Raji (cell line): ENCODE data around the gene GNAO1.

Source experiments
- POLR2A ChIP-seq: IDR thresholded peaks from 2 replicates; pipeline ENCODE4 v1.6.1; 2011; ENCODE audit warnings: low read depth, low read length, control low read depth; ENCODE audit not compliant: insufficient read depth

The GNAO1 gene

GRCh38 chr16:56211435-56211981, 20.2 kb downstream of the GNAO1 start:
- TF ChIP-seq POLR2A = no peak

- no peak for TF ChIP-seq POLR2A
Measured at GRCh38 chr16:56212144-56212543, 20.9 kb downstream of the GNAO1 start.

- TF ChIP-seq POLR2A = no peak
Measured at GRCh38 chr16:56221995-56222394, 30.7 kb downstream of the GNAO1 start.

- TF ChIP-seq POLR2A = no peak
Measured at GRCh38 chr16:56222474-56222997, 31.2 kb downstream of the GNAO1 start.

DNA sequence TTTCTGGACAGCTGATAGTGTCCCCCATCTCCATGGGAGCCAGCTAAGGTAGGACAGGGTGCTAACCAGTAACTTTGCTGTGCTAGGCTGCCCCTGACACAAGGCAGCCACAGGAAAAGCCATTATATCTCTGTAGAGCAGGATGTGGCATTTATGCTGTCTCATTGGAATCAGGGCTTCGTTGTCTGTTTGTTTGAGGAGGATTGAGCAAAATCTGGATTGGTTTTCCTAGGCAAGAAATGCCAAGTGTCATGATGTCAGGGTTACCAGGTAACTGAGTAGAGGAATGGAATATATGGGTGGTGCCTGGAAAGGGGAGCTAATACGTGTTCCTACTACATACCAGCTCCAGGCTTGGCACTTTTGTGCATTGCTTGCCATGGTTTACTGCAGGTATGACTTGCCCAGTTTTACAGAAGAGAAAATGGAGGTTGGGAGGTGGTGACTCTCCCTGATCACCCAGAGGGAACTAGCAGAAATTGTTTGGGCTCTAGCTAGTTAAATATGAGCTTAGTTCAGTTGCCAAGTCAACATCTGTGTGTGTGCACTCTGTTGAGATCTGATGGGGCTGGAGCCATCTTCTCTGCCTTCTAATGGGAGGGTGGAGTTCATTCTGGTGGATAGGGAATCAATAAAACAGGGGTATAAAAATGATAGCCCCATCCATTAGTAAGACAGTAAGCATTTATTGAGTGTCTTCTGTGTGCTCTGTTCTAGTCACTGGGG, 33.9 kb downstream of the GNAO1 start:
- no peak for TF ChIP-seq POLR2A

DNA sequence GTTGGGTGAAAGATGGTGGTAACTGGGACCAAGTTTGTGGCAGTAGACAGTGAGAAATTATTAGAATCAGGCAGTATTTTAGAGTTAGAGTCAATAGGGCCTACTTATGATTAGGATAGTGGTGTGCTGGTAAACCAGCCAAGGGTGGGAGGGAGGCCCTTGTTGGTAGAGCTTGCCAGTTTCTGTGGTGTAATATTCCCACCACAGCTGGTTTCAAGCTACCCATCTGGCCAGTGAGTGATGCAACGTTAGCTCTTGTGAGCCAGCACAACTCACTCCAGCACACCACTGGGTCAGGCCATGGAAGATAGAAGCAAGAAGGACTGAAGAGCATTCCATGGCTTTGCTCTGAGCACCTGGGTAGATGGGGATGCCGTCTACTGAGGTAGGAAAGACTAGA, 34.9 kb downstream of the GNAO1 start:
- TF ChIP-seq POLR2A = no peak

DNA sequence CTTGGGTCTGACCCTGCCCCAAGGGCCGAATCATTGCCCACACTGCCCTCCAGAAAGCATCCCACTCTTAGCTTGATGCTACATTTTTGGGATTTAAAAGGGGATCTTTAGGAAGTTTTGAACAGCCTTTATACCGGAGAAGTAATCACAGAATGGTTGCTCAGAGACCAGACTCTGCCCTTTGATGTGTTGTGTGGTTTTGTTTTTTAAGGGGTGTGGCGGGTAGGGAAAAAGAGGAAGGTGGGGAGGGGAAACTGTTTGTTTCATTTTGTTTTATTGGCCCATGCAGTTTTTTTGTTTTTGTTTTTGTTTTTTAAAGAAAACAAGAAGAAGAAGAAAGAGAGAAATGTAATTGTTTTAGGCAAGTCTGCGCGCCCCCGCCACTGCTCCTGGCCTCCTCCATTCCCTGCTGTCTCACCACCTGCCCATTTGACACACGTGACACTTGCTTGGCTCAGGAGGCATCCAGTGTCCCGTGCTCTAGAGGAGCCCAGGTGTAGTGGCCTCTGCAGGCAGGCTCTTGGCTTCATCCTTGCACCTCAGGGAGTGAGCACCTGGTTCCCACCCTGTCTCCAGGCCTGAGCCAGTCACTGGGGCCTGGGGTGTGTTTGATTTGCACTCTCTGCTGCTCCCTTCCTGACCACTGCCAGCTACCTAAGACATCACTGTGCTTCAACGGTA, 35.7 kb downstream of the GNAO1 start:
- TF ChIP-seq POLR2A = no peak

- TF ChIP-seq POLR2A = no peak
Measured at GRCh38 chr16:56227936-56228335, 36.6 kb downstream of the GNAO1 start.

GRCh38 chr16:56228476-56228875, 37.2 kb downstream of the GNAO1 start:
- no peak for TF ChIP-seq POLR2A

- no peak for TF ChIP-seq POLR2A
Measured at GRCh38 chr16:56233795-56234566, 42.7 kb downstream of the GNAO1 start.

DNA sequence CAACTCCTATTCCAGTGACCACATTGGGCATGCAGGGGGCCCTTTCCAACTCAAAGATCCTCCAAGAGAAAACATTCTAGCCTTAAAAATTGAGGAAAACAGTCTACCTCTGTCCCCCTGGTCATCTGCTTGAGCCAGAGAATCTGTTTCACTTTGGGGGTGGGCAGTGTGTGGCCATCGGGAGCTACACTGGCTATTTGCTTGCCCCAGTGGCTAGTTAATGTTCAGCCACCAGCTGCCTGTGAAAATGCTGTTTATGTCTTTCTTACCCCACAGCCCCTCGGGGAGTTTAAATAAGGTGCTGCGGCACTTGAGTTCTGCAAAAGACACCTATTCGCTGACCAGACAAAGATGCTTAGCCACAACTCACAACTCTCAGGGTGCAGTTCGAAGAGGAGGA, 43.4 kb downstream of the GNAO1 start:
- no peak for TF ChIP-seq POLR2A

- no peak for TF ChIP-seq POLR2A
Measured at GRCh38 chr16:56237451-56237930, 46.2 kb downstream of the GNAO1 start.

DNA sequence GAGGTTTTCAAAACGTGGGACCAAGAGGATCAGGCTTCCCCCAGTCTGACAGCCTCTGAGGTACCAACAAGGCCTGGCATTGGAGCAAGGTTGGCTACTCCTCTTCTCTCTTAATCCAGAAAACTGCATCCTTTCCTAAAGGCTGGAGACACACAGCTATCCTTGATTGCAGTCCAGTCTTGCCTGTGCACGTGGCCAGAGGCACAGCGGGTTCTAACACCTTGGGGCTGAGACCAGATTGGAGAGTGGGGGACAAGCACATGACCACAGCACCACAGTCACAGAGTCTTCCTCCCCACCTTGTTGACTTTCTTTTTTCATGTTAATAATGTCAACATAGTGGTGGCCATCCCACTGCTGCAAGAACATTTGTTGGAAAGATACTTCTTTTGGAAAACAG, 46.9 kb downstream of the GNAO1 start:
- TF ChIP-seq POLR2A = no peak

DNA sequence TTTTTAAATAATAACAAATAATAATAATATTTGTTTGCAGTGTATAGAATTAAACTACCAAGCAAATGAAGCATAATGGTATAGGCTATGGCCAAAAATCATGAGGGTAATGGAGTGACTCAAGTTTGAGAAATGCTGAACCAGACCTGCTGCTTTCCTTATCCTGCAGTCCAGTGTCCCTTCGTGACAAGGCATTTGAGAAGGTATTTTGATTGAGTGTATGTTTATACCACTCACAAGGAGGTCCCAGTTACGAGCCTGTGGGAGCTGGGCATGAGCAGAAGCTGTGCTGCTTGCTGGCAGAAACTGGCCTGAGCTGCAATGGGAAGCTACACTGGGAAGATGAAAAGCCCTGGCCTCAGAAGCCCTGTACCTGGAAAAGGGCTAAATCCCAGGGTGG, 50.3 kb downstream of the GNAO1 start:
- no peak for TF ChIP-seq POLR2A

- TF ChIP-seq POLR2A = no peak
Measured at GRCh38 chr16:56242740-56243139, 51.5 kb downstream of the GNAO1 start.
